Caco-2 (cell line): Measurements from ENCODE around the gene EHHADH. TPM values are rescaled to one million over a fixed set of nuclear protein-coding genes. Genes with fewer than 3 reads are reported as not detected.

Experiments
- BruUV-seq: library from RNA; stranded (reverse); fragments of 400-500 nt; replicated peaks from 2 replicates; lab custom pipeline; 2021; lab: Mats Ljungman, UMichigan
- CTCF ChIA-PET: fragments of 300-600 bp; sonication (Branson Sonifier 250); formaldehyde crosslinking; loops from one replicate; lab custom pipeline; 2022; ENCODE audit warnings: antibody characterized with exemption; lab: Charles Lee
- POLR2A ChIA-PET: fragments of 300-600 bp; sonication (Branson Sonifier 250); formaldehyde crosslinking; loops from one replicate; lab custom pipeline; 2022; ENCODE audit warnings: antibody characterized with exemption; lab: Charles Lee
- DNase-seq, 2 experiments: peaks; one replicate each; pipeline versions ENCODE4 v3.0.0 to v3.0.0-alpha.2; 2020 to 2022
- H3K27me3 ChIP-seq: replicated peaks from 2 replicates; pipeline ENCODE4 v1.6.0; 2011; ENCODE audit warnings: low read length; ENCODE audit not compliant: control insufficient read depth, insufficient read depth
- H3K36me3 ChIP-seq: 2 replicates; pipeline ENCODE4 v1.5.1; 2011; ENCODE audit warnings: low read length; ENCODE audit not compliant: control insufficient read depth, insufficient read depth
- H3K4me1 ChIP-seq: fragments of 250-450 bp; sonication (Bioruptor Pico); 2 replicates; pipeline ENCODE4 v1.5.1; 2020; ENCODE audit warnings: mild to moderate bottlenecking
- H3K4me3 ChIP-seq: 2 replicates; pipeline ENCODE4 v1.5.1; 2011; ENCODE audit warnings: low read depth, mild to moderate bottlenecking, control low read depth, low read length
- H3K9me3 ChIP-seq: fragments of 250-450 bp; sonication (Bioruptor Pico); 2 replicates; pipeline ENCODE4 v1.5.1; 2020; ENCODE audit warnings: mild to moderate bottlenecking, moderate library complexity
- H3K27ac Mint-ChIP-seq: one replicate; pipeline ENCODE4 v1.8.0; 2022; ENCODE audit warnings: mixed read lengths; ENCODE audit not compliant: unreplicated experiment
- H3K27me3 Mint-ChIP-seq: one replicate; pipeline ENCODE4 v1.8.0; 2022; ENCODE audit warnings: mixed read lengths; ENCODE audit not compliant: insufficient read depth, unreplicated experiment
- H3K36me3 Mint-ChIP-seq: one replicate; pipeline ENCODE4 v1.8.0; 2022; ENCODE audit warnings: mild to moderate bottlenecking, mixed read lengths; ENCODE audit not compliant: insufficient read depth, unreplicated experiment
- H3K4me1 Mint-ChIP-seq: one replicate; pipeline ENCODE4 v1.8.0; 2022; ENCODE audit warnings: low read depth, mixed read lengths; ENCODE audit not compliant: unreplicated experiment
- H3K4me3 Mint-ChIP-seq: one replicate; pipeline ENCODE4 v1.8.0; 2022; ENCODE audit warnings: mild to moderate bottlenecking, moderate library complexity, mixed read lengths; ENCODE audit not compliant: unreplicated experiment
- H3K9me3 Mint-ChIP-seq: one replicate; pipeline ENCODE4 v1.8.0; 2022; ENCODE audit warnings: mixed read lengths; ENCODE audit not compliant: unreplicated experiment
- intact Hi-C: fragments of 100-400 bp; cut with micrococcal nuclease; formaldehyde crosslinking; loops from one replicate; pipeline ENCODE4 v1.10.0; 2022; ENCODE audit not compliant: unreplicated experiment
- total RNA-seq: library from RNA; stranded (reverse); gene quantifications from 2 replicates; pipeline ENCODE4 v1.2.3, GENCODE V29; 2022
- TF ChIP-seq, protein P1 (sequence below), 2 experiments: fragments of 200-600 bp in 1 of 2; IDR thresholded peaks; 1 replicate in 1 of 2; 2 replicates in 1 of 2; pipeline versions ENCODE4 v1.5.1 to v1.8.0; 2011 to 2022; ENCODE audit warnings: antibody characterized with exemption in 1 of 2, control low read depth in 1 of 2, inconsistent platforms in 1 of 2, low read depth in 1 of 2, low read length in 1 of 2, mild to moderate bottlenecking in 1 of 2, moderate library complexity in 1 of 2; ENCODE audit not compliant: insufficient read depth in 1 of 2, severe bottlenecking in 1 of 2, unreplicated experiment in 1 of 2

Gene EHHADH
- total RNA-seq, 1 experiment from 2014 or later: 24.9 TPM

GRCh38 chr3:185276415-185276814, 22.6 kb upstream of the EHHADH start:
- Histone ChIP-seq H3K27me3 (no peaks in the 10 kb centered on the region), H3K4me1 (no peaks in the 10 kb centered on the region), H3K4me3 (no peak overlapping the region), H3K9me3 (no peaks in the 10 kb centered on the region), H3K36me3 (no peaks in the 10 kb centered on the region)
- H3K36me3 Mint-ChIP-seq: no peaks in the 10 kb centered on the region
- TF ChIP-seq, protein P1, sequence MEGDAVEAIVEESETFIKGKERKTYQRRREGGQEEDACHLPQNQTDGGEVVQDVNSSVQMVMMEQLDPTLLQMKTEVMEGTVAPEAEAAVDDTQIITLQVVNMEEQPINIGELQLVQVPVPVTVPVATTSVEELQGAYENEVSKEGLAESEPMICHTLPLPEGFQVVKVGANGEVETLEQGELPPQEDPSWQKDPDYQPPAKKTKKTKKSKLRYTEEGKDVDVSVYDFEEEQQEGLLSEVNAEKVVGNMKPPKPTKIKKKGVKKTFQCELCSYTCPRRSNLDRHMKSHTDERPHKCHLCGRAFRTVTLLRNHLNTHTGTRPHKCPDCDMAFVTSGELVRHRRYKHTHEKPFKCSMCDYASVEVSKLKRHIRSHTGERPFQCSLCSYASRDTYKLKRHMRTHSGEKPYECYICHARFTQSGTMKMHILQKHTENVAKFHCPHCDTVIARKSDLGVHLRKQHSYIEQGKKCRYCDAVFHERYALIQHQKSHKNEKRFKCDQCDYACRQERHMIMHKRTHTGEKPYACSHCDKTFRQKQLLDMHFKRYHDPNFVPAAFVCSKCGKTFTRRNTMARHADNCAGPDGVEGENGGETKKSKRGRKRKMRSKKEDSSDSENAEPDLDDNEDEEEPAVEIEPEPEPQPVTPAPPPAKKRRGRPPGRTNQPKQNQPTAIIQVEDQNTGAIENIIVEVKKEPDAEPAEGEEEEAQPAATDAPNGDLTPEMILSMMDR (IDR thresholded peaks at IDR 0.05; ENCODE audit: insufficient read depth in 1 of 2, low read depth in 1 of 2, low read length in 1 of 2, severe bottlenecking in 1 of 2, unreplicated experiment in 1 of 2): no peak
- no peaks in the 10 kb centered on the region for H3K4me1 Mint-ChIP-seq
- intact Hi-C loops: no loop called here
- no peaks in the 10 kb centered on the region for H3K27me3 Mint-ChIP-seq
- no peak for DNase-seq
- no peaks in the 10 kb centered on the region for H3K9me3 Mint-ChIP-seq
- no peak overlapping the region for H3K4me3 Mint-ChIP-seq
- BruUV-seq: no TSS peak
- ChIA-PET CTCF (no interaction called here), POLR2A (no interaction called here)
- H3K27ac Mint-ChIP-seq: no peak overlapping the region

DNA sequence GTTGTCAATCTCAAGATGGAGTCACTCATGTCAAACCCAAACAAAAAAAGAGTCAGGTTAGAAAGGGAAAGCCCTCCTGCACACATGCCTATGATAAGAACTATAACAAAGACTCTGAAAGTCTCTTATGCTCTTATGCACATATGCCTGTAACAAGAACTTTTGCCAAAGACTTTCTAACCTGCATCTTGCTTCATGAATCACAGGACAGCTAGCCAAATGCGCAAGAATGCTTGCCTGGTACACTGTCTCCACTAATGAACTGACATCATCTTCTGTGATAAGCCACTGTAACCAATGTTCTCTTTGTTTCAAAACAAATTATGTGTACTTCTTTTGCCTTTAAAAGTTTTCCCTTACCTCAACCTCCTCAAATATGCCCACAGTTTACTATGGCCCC, 18.2 kb upstream of the EHHADH start:
- TF ChIP-seq, protein P1 (IDR thresholded peaks at IDR 0.05; ENCODE audit: insufficient read depth in 1 of 2, low read depth in 1 of 2, low read length in 1 of 2, severe bottlenecking in 1 of 2, unreplicated experiment in 1 of 2): no peak
- BruUV-seq: no TSS peak
- no peaks in the 10 kb centered on the region for H3K27me3 ChIP-seq
- H3K4me1 Mint-ChIP-seq: peaks cover 20% of the 10 kb centered on the region
- no peaks in the 10 kb centered on the region for H3K9me3 Mint-ChIP-seq
- no peaks in the 10 kb centered on the region for H3K27me3 Mint-ChIP-seq
- CTCF ChIA-PET: no interaction called here
- H3K9me3 ChIP-seq: no peaks in the 10 kb centered on the region
- H3K4me1 ChIP-seq: peaks cover 14% of the 10 kb centered on the region
- H3K4me3 Mint-ChIP-seq: no peak overlapping the region
- no peak for DNase-seq
- H3K36me3 ChIP-seq: no peaks in the 10 kb centered on the region
- H3K36me3 Mint-ChIP-seq: no peaks in the 10 kb centered on the region
- intact Hi-C loops: loop anchor here (5.0 kb wide), 1 partner anchor 55 kb away; no protein-coding TSS in a partner anchor
- H3K4me3 ChIP-seq: no peak overlapping the region
- POLR2A ChIA-PET: no interaction called here
- no peak overlapping the region for H3K27ac Mint-ChIP-seq

DNA sequence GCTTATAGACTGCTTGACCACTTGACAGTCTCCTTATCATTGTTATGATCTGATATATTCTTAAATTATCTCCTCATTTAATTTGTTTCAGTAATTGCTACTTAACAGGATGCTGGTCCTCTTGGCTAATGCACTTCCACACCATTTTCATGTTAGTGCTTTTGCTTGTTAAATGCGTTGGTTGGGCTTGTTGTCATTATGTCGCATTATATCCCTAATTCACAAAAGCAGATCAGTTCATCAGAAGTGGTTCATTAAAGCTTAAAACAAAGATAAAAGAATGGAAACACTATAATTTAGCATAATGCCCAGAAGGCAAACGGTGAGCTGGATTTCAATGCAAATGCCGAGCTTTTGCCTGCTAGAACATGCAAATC, 17.1 kb upstream of the EHHADH start:
- CTCF ChIA-PET: interaction anchor here (0.6 kb wide), 1 partner anchor 9 kb away, joined by 3 read pairs; no protein-coding TSS in a partner anchor
- POLR2A ChIA-PET: no interaction called here
- Mint-ChIP-seq H3K4me3 (no peak overlapping the region), H3K27me3 (no peaks in the 10 kb centered on the region), H3K9me3 (no peaks in the 10 kb centered on the region), H3K27ac (no peak overlapping the region), H3K36me3 (no peaks in the 10 kb centered on the region), H3K4me1 (peaks cover 20% of the 10 kb centered on the region)
- H3K9me3 ChIP-seq: no peaks in the 10 kb centered on the region
- TF ChIP-seq, protein P1 (IDR thresholded peaks at IDR 0.05; ENCODE audit: insufficient read depth in 1 of 2, low read depth in 1 of 2, low read length in 1 of 2, severe bottlenecking in 1 of 2, unreplicated experiment in 1 of 2): no peak
- no TSS peak for BruUV-seq
- H3K4me1 ChIP-seq: peaks cover 14% of the 10 kb centered on the region
- no peaks in the 10 kb centered on the region for H3K27me3 ChIP-seq
- intact Hi-C loops: loop anchor here (1.0 to 5.0 kb wide), 4 partner anchors 17 to 396 kb away; partner anchors contain the start of gene EHHADH
- no peaks in the 10 kb centered on the region for H3K36me3 ChIP-seq
- no peak overlapping the region for H3K4me3 ChIP-seq
- no peak for DNase-seq
